ENCODE data around the gene G6PC1. TPM values are rescaled to one million over a fixed set of nuclear protein-coding genes. Genes with fewer than 3 reads are reported as not detected.
A peak's percentile ranks its signal among the peaks of the same experiment; 100 is the strongest.

The G6PC1 gene
- total RNA-seq, 1 experiment from 2014 or later: 0.10 TPM

GRCh38 chr17:42878123-42878880 lies 22.3 kb upstream of the G6PC1 start:
- ChIA-PET POLR2A (no interaction called here), CTCF (no interaction called here), RAD21 (ENCODE audit: low non-redundant PET in 1 of 2, low total read pairs in 2 of 2, uncharacterized antibody in 2 of 2, unreplicated experiment in 2 of 2) (no interaction called here)
- no peaks in the 10 kb centered on the region for H4K20me1 ChIP-seq (ENCODE audit: insufficient read depth)
- no peaks in the 10 kb centered on the region for H3K36me3 ChIP-seq (ENCODE audit: control insufficient read depth in 1 of 2, insufficient read depth in 2 of 2, low read length in 2 of 2)
- DNase-seq (ENCODE audit: low read depth, low spot score) (no peak), ATAC-seq (peak; percentile 58)
- no peaks in the 10 kb centered on the region for H3K79me2 ChIP-seq (ENCODE audit: insufficient read depth, low read length)
- no peak overlapping the region for H3K4me2 ChIP-seq (ENCODE audit: low read length)
- H3K4me3 ChIP-seq (replicated peaks in 1 of 2; ENCODE audit: low read depth in 1 of 2, low read length in 2 of 2): no peak overlapping the region
- H3K27ac ChIP-seq (ENCODE audit: low read depth, low read length): no peak overlapping the region
- intact Hi-C loops (cut with micrococcal nuclease): no loop called here
- H3K27me3 ChIP-seq (ENCODE audit: insufficient read depth, low read length): no peaks in the 10 kb centered on the region
- no peaks in the 10 kb centered on the region for H3K9me2 ChIP-seq (ENCODE audit: insufficient read depth)
- TF ChIP-seq SP1 (IDR thresholded peaks at IDR 0.05; ENCODE audit: low read depth): no peak
- TF ChIP-seq EGR1 (IDR thresholded peaks at IDR 0.05; ENCODE audit: low read depth): no peak
- 0 out of 6 replicates have a peak, but pooled peaks of 2 of the 3 experiments have one; percentile 4 to 15 for TF ChIP-seq CTCF (IDR thresholded peaks at IDR 0.05 in 2 of 3, conservative IDR thresholded peaks at IDR 0.05 in 1 of 3; ENCODE audit: borderline replicate concordance in 1 of 3, insufficient read depth in 1 of 3, low read depth in 2 of 3, low read length in 2 of 3)
- no peak for TF ChIP-seq CEBPB (IDR thresholded peaks at IDR 0.05; ENCODE audit: low read depth)
- H3K4me1 ChIP-seq (ENCODE audit: control insufficient read depth in 1 of 2, insufficient read depth in 2 of 2, low read length in 2 of 2): no peaks in the 10 kb centered on the region; a peak in 1 of 4 replicates
- no peak overlapping the region for H2AFZ ChIP-seq (ENCODE audit: low read depth, low read length, poor library complexity, severe bottlenecking)
- no peak overlapping the region for H3K9ac ChIP-seq (ENCODE audit: low read length)
- BruUV-seq (replicated peaks): no TSS peak
- no peaks in the 10 kb centered on the region for H3K9me3 ChIP-seq (ENCODE audit: control insufficient read depth in 1 of 2, insufficient read depth in 1 of 2, low read depth in 1 of 2, low read length in 2 of 2)

GRCh38 chr17:42878924-42879595 lies 21.5 kb upstream of the G6PC1 start:
- H3K4me2 ChIP-seq (ENCODE audit: low read length): no peak overlapping the region
- no peak overlapping the region for H3K27ac ChIP-seq (ENCODE audit: low read depth, low read length)
- no peak overlapping the region for H3K4me3 ChIP-seq (replicated peaks in 1 of 2; ENCODE audit: low read depth in 1 of 2, low read length in 2 of 2)
- ATAC-seq: no peak
- no peak for DNase-seq (ENCODE audit: low read depth, low spot score)
- no peak overlapping the region for H3K9ac ChIP-seq (ENCODE audit: low read length)
- ChIA-PET CTCF (no interaction called here), RAD21 (ENCODE audit: low non-redundant PET in 1 of 2, low total read pairs in 2 of 2, uncharacterized antibody in 2 of 2, unreplicated experiment in 2 of 2) (no interaction called here), POLR2A (no interaction called here)
- no peaks in the 10 kb centered on the region for H3K27me3 ChIP-seq (ENCODE audit: insufficient read depth, low read length)
- no peaks in the 10 kb centered on the region for H3K36me3 ChIP-seq (ENCODE audit: control insufficient read depth in 1 of 2, insufficient read depth in 2 of 2, low read length in 2 of 2)
- H4K20me1 ChIP-seq (ENCODE audit: insufficient read depth): no peaks in the 10 kb centered on the region
- TF ChIP-seq TCF7L2 (IDR thresholded peaks at IDR 0.05; ENCODE audit: borderline replicate concordance, extremely low read depth, insufficient read depth, insufficient read length) (no peak), POLR2AphosphoS5 (IDR thresholded peaks at IDR 0.05; ENCODE audit: low read depth, low read length) (no peak), ELF1 (IDR thresholded peaks at IDR 0.05; ENCODE audit: borderline replicate concordance, low read depth) (no peak), ATF3 (IDR thresholded peaks at IDR 0.05) (no peak), REST (IDR thresholded peaks at IDR 0.05; ENCODE audit: low read depth) (no peak), ZNF274 (IDR thresholded peaks at IDR 0.05; ENCODE audit: low read depth, low read length) (no peak), POLR2A (IDR thresholded peaks at IDR 0.05; ENCODE audit: borderline replicate concordance, extremely low read depth, insufficient read depth, insufficient read length) (no peak), EGR1 (IDR thresholded peaks at IDR 0.05; ENCODE audit: low read depth) (no peak)
- no peaks in the 10 kb centered on the region for H3K9me2 ChIP-seq (ENCODE audit: insufficient read depth)
- H3K4me1 ChIP-seq (ENCODE audit: control insufficient read depth in 1 of 2, insufficient read depth in 2 of 2, low read length in 2 of 2): no peaks in the 10 kb centered on the region; a peak in 1 of 4 replicates
- intact Hi-C loops (cut with micrococcal nuclease): no loop called here
- no TSS peak for BruUV-seq (replicated peaks)
- no peaks in the 10 kb centered on the region for H3K79me2 ChIP-seq (ENCODE audit: insufficient read depth, low read length)
- H2AFZ ChIP-seq (ENCODE audit: low read depth, low read length, poor library complexity, severe bottlenecking): no peak overlapping the region
- no peaks in the 10 kb centered on the region for H3K9me3 ChIP-seq (ENCODE audit: control insufficient read depth in 1 of 2, insufficient read depth in 1 of 2, low read depth in 1 of 2, low read length in 2 of 2)
